DLD1 (cell line): Measurements from ENCODE around the gene MGAT4A.

Experiments used
- in situ Hi-C: cut with HindIII; loops from 2 replicates; pipeline ENCODE4 v1.10.0; 2017; ENCODE audit warnings: low sequenced_read_pairs

The MGAT4A gene

GRCh38 chr2:98579926-98580325 lies 151.0 kb downstream of the MGAT4A start:
- in situ Hi-C loops = no loop called here

- in situ Hi-C loops = no loop called here
Observed at GRCh38 chr2:98578231-98578630, 152.7 kb downstream of the MGAT4A start.

- in situ Hi-C loops = no loop called here
Observed at GRCh38 chr2:98577313-98577712, 153.6 kb downstream of the MGAT4A start.

- in situ Hi-C loops = no loop called here
Observed at GRCh38 chr2:98576666-98577312, 154.1 kb downstream of the MGAT4A start.

GRCh38 chr2:98573426-98573825 lies 157.5 kb downstream of the MGAT4A start:
- in situ Hi-C loops = no loop called here

- in situ Hi-C loops = no loop called here
Observed at GRCh38 chr2:98572676-98573075, 158.3 kb downstream of the MGAT4A start.

GRCh38 chr2:98572211-98572610 lies 158.7 kb downstream of the MGAT4A start:
- in situ Hi-C loops = no loop called here

- in situ Hi-C loops = no loop called here
Observed at GRCh38 chr2:98571796-98572195, 159.1 kb downstream of the MGAT4A start.

- in situ Hi-C loops = no loop called here
Observed at GRCh38 chr2:98571121-98571701, 159.7 kb downstream of the MGAT4A start.

- in situ Hi-C loops = no loop called here
Observed at GRCh38 chr2:98570356-98570755, 160.6 kb downstream of the MGAT4A start.

GRCh38 chr2:98569915-98570314 lies 161.0 kb downstream of the MGAT4A start:
- in situ Hi-C loops = no loop called here

- in situ Hi-C loops = no loop called here
Observed at GRCh38 chr2:98569197-98569793, 161.6 kb downstream of the MGAT4A start.
